Measurements from ENCODE around the gene PTPMT1. TPM values are rescaled to one million over a fixed set of nuclear protein-coding genes. Genes with fewer than 3 reads are reported as not detected.

The PTPMT1 gene
- total and polyA plus RNA-seq, 4 experiments from 2014 or later, result 21.5 to 109 (median 45.1) TPM

- Mint-ChIP-seq H3K4me1 (peaks cover 0 to 9% (median 3%) of the 10 kb centered on the region in 4 donors), H3K36me3 (peaks cover 20 to 32% of the 10 kb centered on the region in 2 donors), H3K27ac (no peak overlapping the region), H3K4me3 (no peak overlapping the region), H3K9me3 (no peaks in the 10 kb centered on the region), H3K27me3 (no peaks in the 10 kb centered on the region)
- no peak overlapping the region for H3K4me3 ChIP-seq (ENCODE audit: low read length in 2 of 2)
- no peak overlapping the region for H3K27ac ChIP-seq (ENCODE audit: low read depth, low read length)
- intact Hi-C loops (cut with micrococcal nuclease), result no loop called here
- H3K4me1 ChIP-seq (ENCODE audit: insufficient read depth, low read length), result no peaks in the 10 kb centered on the region
- DNase-seq, result no peak
- CTCF ChIA-PET (ENCODE audit: partially characterized antibody), result no interaction called here
- H3K36me3 ChIP-seq (ENCODE audit: insufficient read depth, low read length), result peaks cover 23% of the 10 kb centered on the region
- H3K27me3 ChIP-seq (ENCODE audit: insufficient read depth, low read length), result no peaks in the 10 kb centered on the region
- H3K9me3 ChIP-seq (ENCODE audit: control insufficient read depth in 1 of 2, low read length in 2 of 2), result no peaks in the 10 kb centered on the region
- POLR2A ChIA-PET (ENCODE audit: partially characterized antibody), result interaction anchor here (2.2 kb wide), 1 partner anchor 8 kb away, joined by 5 read pairs; the partner anchor contains the start of genes KBTBD4 and NDUFS3
Observed at GRCh38 chr11:47587039-47587716, 21.8 kb downstream of the PTPMT1 start.

GRCh38 chr11:47587723-47588326, 22.4 kb downstream of the PTPMT1 start:
- ChIA-PET POLR2A (ENCODE audit: partially characterized antibody) (interaction anchor here (2.2 kb wide), 1 partner anchor 9 kb away, joined by 5 read pairs; the partner anchor contains the start of genes KBTBD4 and NDUFS3), CTCF (ENCODE audit: partially characterized antibody) (no interaction called here)
- H3K9me3 ChIP-seq (ENCODE audit: control insufficient read depth in 1 of 2, low read length in 2 of 2), result no peaks in the 10 kb centered on the region
- intact Hi-C loops (cut with micrococcal nuclease), result no loop called here
- peak overlapping the region in 1 of 7 donors; percentile 18 for H3K27ac Mint-ChIP-seq
- peaks cover 14 to 25% of the 10 kb centered on the region in 2 donors for H3K36me3 Mint-ChIP-seq
- peaks cover 0 to 5% of the 10 kb centered on the region in 2 donors for H3K27me3 Mint-ChIP-seq
- peaks cover 16% of the 10 kb centered on the region for H3K36me3 ChIP-seq (ENCODE audit: insufficient read depth, low read length)
- H3K27me3 ChIP-seq (ENCODE audit: insufficient read depth, low read length), result peaks cover 5% of the 10 kb centered on the region
- peaks cover 0 to 4% (median 3%) of the 10 kb centered on the region in 4 donors for H3K4me1 Mint-ChIP-seq
- no peaks in the 10 kb centered on the region for H3K4me1 ChIP-seq (ENCODE audit: insufficient read depth, low read length)
- H3K27ac ChIP-seq (ENCODE audit: low read depth, low read length), result no peak overlapping the region
- no peak for DNase-seq
- H3K9me3 Mint-ChIP-seq, result no peaks in the 10 kb centered on the region
- H3K4me3 Mint-ChIP-seq, result no peak overlapping the region
- no peak overlapping the region for H3K4me3 ChIP-seq (ENCODE audit: low read length in 2 of 2)

- H3K4me1 Mint-ChIP-seq, result peaks cover 0 to 10% (median 2%) of the 10 kb centered on the region in 4 donors
- H3K4me1 ChIP-seq (ENCODE audit: insufficient read depth, low read length), result peaks cover 5% of the 10 kb centered on the region
- no peak overlapping the region for H3K27ac ChIP-seq (ENCODE audit: low read depth, low read length)
- no peak overlapping the region for H3K4me3 ChIP-seq (ENCODE audit: low read length in 2 of 2)
- peak overlapping the region in 1 of 7 donors; percentile 32 for H3K27ac Mint-ChIP-seq
- H3K4me3 Mint-ChIP-seq, result no peak overlapping the region
- peaks cover 4 to 12% of the 10 kb centered on the region in 2 donors for H3K36me3 Mint-ChIP-seq
- no peaks in the 10 kb centered on the region for H3K9me3 ChIP-seq (ENCODE audit: control insufficient read depth in 1 of 2, low read length in 2 of 2)
- intact Hi-C loops (cut with micrococcal nuclease), result no loop called here
- POLR2A ChIA-PET (ENCODE audit: partially characterized antibody), result no interaction called here
- H3K27me3 Mint-ChIP-seq, result peaks cover 7 to 13% of the 10 kb centered on the region in 2 donors
- CTCF ChIA-PET (ENCODE audit: partially characterized antibody), result no interaction called here
- H3K36me3 ChIP-seq (ENCODE audit: insufficient read depth, low read length), result peaks cover 4% of the 10 kb centered on the region
- no peaks in the 10 kb centered on the region for H3K9me3 Mint-ChIP-seq
- H3K27me3 ChIP-seq (ENCODE audit: insufficient read depth, low read length), result peaks cover 17% of the 10 kb centered on the region
- no peak for DNase-seq
Observed at GRCh38 chr11:47589118-47589517, 23.7 kb downstream of the PTPMT1 start.

GRCh38 chr11:47589584-47589976, 24.2 kb downstream of the PTPMT1 start:
- POLR2A ChIA-PET (ENCODE audit: partially characterized antibody), result no interaction called here
- H3K27me3 Mint-ChIP-seq, result peaks cover 9 to 15% of the 10 kb centered on the region in 2 donors
- Histone ChIP-seq H3K27me3 (ENCODE audit: insufficient read depth, low read length) (peaks cover 21% of the 10 kb centered on the region), H3K9me3 (ENCODE audit: control insufficient read depth in 1 of 2, low read length in 2 of 2) (no peaks in the 10 kb centered on the region), H3K27ac (ENCODE audit: low read depth, low read length) (no peak overlapping the region), H3K4me3 (ENCODE audit: low read length in 2 of 2) (no peak overlapping the region), H3K4me1 (ENCODE audit: insufficient read depth, low read length) (peaks cover 5% of the 10 kb centered on the region), H3K36me3 (ENCODE audit: insufficient read depth, low read length) (no peaks in the 10 kb centered on the region)
- intact Hi-C loops (cut with micrococcal nuclease), result no loop called here
- no peaks in the 10 kb centered on the region for H3K9me3 Mint-ChIP-seq
- H3K4me1 Mint-ChIP-seq, result peaks cover 0 to 10% (median 2%) of the 10 kb centered on the region in 4 donors
- CTCF ChIA-PET (ENCODE audit: partially characterized antibody), result no interaction called here
- peaks cover 0 to 8% of the 10 kb centered on the region in 2 donors for H3K36me3 Mint-ChIP-seq
- H3K27ac Mint-ChIP-seq, result no peak overlapping the region
- no peak overlapping the region for H3K4me3 Mint-ChIP-seq
- no peak for DNase-seq

- intact Hi-C loops (cut with micrococcal nuclease), result no loop called here
Observed at GRCh38 chr11:47589977-47590861, 24.8 kb downstream of the PTPMT1 start.

GRCh38 chr11:47591764-47592163, 26.4 kb downstream of the PTPMT1 start:
- POLR2A ChIA-PET (ENCODE audit: partially characterized antibody), result interaction anchor here (1.6 kb wide), 1 partner anchor 12 kb away, joined by 4 read pairs; the partner anchor contains the start of gene NDUFS3
- Mint-ChIP-seq H3K4me3 (no peak overlapping the region), H3K4me1 (peaks cover 0 to 10% (median 2%) of the 10 kb centered on the region in 4 donors), H3K36me3 (no peaks in the 10 kb centered on the region), H3K27me3 (peaks cover 16 to 28% of the 10 kb centered on the region in 2 donors), H3K27ac (no peak overlapping the region), H3K9me3 (no peaks in the 10 kb centered on the region)
- Histone ChIP-seq H3K27me3 (ENCODE audit: insufficient read depth, low read length) (peaks cover 25% of the 10 kb centered on the region), H3K4me3 (ENCODE audit: low read length in 2 of 2) (no peak overlapping the region), H3K27ac (ENCODE audit: low read depth, low read length) (no peak overlapping the region), H3K36me3 (ENCODE audit: insufficient read depth, low read length) (no peaks in the 10 kb centered on the region), H3K4me1 (ENCODE audit: insufficient read depth, low read length) (peaks cover 5% of the 10 kb centered on the region), H3K9me3 (ENCODE audit: control insufficient read depth in 1 of 2, low read length in 2 of 2) (no peaks in the 10 kb centered on the region)
- intact Hi-C loops (cut with micrococcal nuclease), result no loop called here
- CTCF ChIA-PET (ENCODE audit: partially characterized antibody), result no interaction called here
- no peak for DNase-seq

More at GRCh38 chr11:47589977-47590861, 24.8 kb downstream of the PTPMT1 start:
- no peak for DNase-seq
- Mint-ChIP-seq H3K9me3 (no peaks in the 10 kb centered on the region), H3K27me3 (peaks cover 12 to 22% of the 10 kb centered on the region in 2 donors), H3K4me3 (no peak overlapping the region), H3K27ac (no peak overlapping the region), H3K36me3 (peaks cover 0 to 4% of the 10 kb centered on the region in 2 donors), H3K4me1 (peaks cover 0 to 10% (median 2%) of the 10 kb centered on the region in 4 donors)
- no peaks in the 10 kb centered on the region for H3K9me3 ChIP-seq (ENCODE audit: control insufficient read depth in 1 of 2, low read length in 2 of 2)
- H3K4me3 ChIP-seq (ENCODE audit: low read length in 2 of 2), result no peak overlapping the region
- H3K27ac ChIP-seq (ENCODE audit: low read depth, low read length), result no peak overlapping the region
- peaks cover 25% of the 10 kb centered on the region for H3K27me3 ChIP-seq (ENCODE audit: insufficient read depth, low read length)
- no peaks in the 10 kb centered on the region for H3K36me3 ChIP-seq (ENCODE audit: insufficient read depth, low read length)
- peaks cover 5% of the 10 kb centered on the region for H3K4me1 ChIP-seq (ENCODE audit: insufficient read depth, low read length)
- POLR2A ChIA-PET (ENCODE audit: partially characterized antibody), result no interaction called here
- CTCF ChIA-PET (ENCODE audit: partially characterized antibody), result no interaction called here

GRCh38 chr11:47592251-47592650, 26.9 kb downstream of the PTPMT1 start:
- Histone ChIP-seq H3K4me3 (ENCODE audit: low read length in 2 of 2) (no peak overlapping the region), H3K27me3 (ENCODE audit: insufficient read depth, low read length) (peaks cover 25% of the 10 kb centered on the region), H3K36me3 (ENCODE audit: insufficient read depth, low read length) (no peaks in the 10 kb centered on the region), H3K9me3 (ENCODE audit: control insufficient read depth in 1 of 2, low read length in 2 of 2) (no peaks in the 10 kb centered on the region), H3K27ac (ENCODE audit: low read depth, low read length) (no peak overlapping the region), H3K4me1 (ENCODE audit: insufficient read depth, low read length) (peaks cover 5% of the 10 kb centered on the region)
- POLR2A ChIA-PET (ENCODE audit: partially characterized antibody), result interaction anchor here (1.6 kb wide), 1 partner anchor 13 kb away, joined by 4 read pairs; the partner anchor contains the start of gene NDUFS3
- Mint-ChIP-seq H3K9me3 (no peaks in the 10 kb centered on the region), H3K27ac (no peak overlapping the region), H3K4me1 (peaks cover 0 to 9% (median 2%) of the 10 kb centered on the region in 4 donors), H3K36me3 (no peaks in the 10 kb centered on the region), H3K27me3 (peaks cover 16 to 28% of the 10 kb centered on the region in 2 donors), H3K4me3 (no peak overlapping the region)
- CTCF ChIA-PET (ENCODE audit: partially characterized antibody), result no interaction called here
- intact Hi-C loops (cut with micrococcal nuclease), result no loop called here
- DNase-seq, result no peak
